Measurements from ENCODE around the gene SIAH3.

DNA sequence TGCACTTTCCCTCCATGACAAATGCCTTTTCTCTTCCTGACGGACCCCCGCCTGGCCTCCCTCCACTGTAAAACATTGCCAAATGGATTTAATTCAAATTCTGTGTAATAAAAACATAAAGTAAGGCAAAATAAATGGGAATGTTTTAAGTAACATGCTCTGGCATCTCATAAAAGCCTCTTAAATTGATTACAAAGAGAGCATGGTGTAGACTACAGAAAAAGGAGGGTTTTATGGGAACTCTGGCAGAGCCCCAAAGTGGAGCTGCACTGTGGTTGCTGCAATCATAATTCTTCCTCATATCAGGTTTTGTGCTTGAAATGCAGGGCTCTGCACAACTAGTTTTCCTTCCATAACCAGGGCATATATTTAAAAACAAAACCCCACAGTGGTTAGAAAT lies 44.3 kb upstream of the SIAH3 start:
- TF ChIP-seq, protein P1, sequence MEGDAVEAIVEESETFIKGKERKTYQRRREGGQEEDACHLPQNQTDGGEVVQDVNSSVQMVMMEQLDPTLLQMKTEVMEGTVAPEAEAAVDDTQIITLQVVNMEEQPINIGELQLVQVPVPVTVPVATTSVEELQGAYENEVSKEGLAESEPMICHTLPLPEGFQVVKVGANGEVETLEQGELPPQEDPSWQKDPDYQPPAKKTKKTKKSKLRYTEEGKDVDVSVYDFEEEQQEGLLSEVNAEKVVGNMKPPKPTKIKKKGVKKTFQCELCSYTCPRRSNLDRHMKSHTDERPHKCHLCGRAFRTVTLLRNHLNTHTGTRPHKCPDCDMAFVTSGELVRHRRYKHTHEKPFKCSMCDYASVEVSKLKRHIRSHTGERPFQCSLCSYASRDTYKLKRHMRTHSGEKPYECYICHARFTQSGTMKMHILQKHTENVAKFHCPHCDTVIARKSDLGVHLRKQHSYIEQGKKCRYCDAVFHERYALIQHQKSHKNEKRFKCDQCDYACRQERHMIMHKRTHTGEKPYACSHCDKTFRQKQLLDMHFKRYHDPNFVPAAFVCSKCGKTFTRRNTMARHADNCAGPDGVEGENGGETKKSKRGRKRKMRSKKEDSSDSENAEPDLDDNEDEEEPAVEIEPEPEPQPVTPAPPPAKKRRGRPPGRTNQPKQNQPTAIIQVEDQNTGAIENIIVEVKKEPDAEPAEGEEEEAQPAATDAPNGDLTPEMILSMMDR (IDR thresholded peaks at IDR 0.05) = no peak
- TF ChIP-seq POLR2A (IDR thresholded peaks at IDR 0.05) = no peak
